ENCODE data around the gene THSD4.

GRCh38 chr15:71336671-71337070 lies 221.4 kb downstream of the THSD4 start:
- TF ChIP-seq, protein P1, sequence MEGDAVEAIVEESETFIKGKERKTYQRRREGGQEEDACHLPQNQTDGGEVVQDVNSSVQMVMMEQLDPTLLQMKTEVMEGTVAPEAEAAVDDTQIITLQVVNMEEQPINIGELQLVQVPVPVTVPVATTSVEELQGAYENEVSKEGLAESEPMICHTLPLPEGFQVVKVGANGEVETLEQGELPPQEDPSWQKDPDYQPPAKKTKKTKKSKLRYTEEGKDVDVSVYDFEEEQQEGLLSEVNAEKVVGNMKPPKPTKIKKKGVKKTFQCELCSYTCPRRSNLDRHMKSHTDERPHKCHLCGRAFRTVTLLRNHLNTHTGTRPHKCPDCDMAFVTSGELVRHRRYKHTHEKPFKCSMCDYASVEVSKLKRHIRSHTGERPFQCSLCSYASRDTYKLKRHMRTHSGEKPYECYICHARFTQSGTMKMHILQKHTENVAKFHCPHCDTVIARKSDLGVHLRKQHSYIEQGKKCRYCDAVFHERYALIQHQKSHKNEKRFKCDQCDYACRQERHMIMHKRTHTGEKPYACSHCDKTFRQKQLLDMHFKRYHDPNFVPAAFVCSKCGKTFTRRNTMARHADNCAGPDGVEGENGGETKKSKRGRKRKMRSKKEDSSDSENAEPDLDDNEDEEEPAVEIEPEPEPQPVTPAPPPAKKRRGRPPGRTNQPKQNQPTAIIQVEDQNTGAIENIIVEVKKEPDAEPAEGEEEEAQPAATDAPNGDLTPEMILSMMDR (conservative IDR thresholded peaks at IDR 0.05) = no peak
- no peak for TF ChIP-seq ZFX (IDR thresholded peaks at IDR 0.05)

Measured in C4-2B (cell line).